ENCODE data around the gene WDFY3.
"Not testable (repeated sequence)": the region's sequence is repeated elsewhere in the genome, so short reads cannot be mapped to it uniquely, and the experiment has no call there.

The WDFY3 gene

DNA sequence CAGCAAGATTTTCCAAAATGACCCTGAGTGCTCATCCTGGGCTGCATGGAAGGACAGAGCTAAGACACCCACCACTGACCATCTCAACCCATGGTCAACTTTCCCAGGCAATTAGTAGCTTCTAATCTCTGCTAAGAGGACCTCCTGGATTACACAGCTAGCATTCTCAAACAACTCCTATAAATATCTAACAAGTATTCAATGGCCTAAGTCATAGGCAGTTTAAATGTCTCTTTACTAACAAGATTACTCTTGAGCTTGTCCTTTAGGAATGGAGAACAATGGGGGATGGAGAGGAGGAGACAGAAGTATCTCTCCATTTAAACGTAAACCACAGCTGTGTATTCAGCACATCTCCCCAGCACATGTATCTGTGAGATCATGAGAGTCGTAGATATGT, 118.1 kb downstream of the WDFY3 start:
- in situ Hi-C loops (cut with HindIII; ENCODE audit: low sequenced_read_pairs): no loop called here
- DNase-seq (ENCODE audit: low read depth, low spot score): no peak
- no peak for TF ChIP-seq CTCF (IDR thresholded peaks at IDR 0.05; ENCODE audit: low read depth, low read length)
- H3K4me3 ChIP-seq (ENCODE audit: low read depth, low read length): no peak overlapping the region

GRCh38 chr4:84847978-84848377, 118.5 kb downstream of the WDFY3 start:
- no peak for TF ChIP-seq CTCF (IDR thresholded peaks at IDR 0.05; ENCODE audit: low read depth, low read length)
- in situ Hi-C loops (cut with HindIII; ENCODE audit: low sequenced_read_pairs): no loop called here
- H3K4me3 ChIP-seq (ENCODE audit: low read depth, low read length): no peak overlapping the region
- DNase-seq (ENCODE audit: low read depth, low spot score): no peak

DNA sequence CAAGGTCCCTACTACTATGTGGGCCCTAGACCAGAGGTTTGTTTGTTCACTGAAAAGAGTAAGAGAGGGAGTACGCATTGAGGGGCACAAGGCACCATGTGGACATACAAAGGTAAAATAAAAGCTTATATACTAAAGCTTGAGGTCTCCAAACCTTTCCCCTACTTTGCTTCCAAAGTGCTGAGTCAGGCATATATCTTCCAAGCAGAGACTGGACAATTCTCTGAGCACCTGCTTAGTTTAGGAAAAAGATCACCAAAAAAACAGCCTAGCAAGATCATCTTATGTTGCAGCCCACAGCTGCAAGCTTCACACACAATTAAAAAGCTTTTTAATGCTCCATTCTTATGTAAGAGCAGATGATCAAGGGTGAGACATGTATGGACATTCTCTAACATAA, 119.5 kb downstream of the WDFY3 start:
- in situ Hi-C loops (cut with HindIII; ENCODE audit: low sequenced_read_pairs): no loop called here
- TF ChIP-seq CTCF (IDR thresholded peaks at IDR 0.05; ENCODE audit: low read depth, low read length): no peak
- no peak overlapping the region for H3K4me3 ChIP-seq (ENCODE audit: low read depth, low read length)
- DNase-seq (ENCODE audit: low read depth, low spot score): no peak

DNA sequence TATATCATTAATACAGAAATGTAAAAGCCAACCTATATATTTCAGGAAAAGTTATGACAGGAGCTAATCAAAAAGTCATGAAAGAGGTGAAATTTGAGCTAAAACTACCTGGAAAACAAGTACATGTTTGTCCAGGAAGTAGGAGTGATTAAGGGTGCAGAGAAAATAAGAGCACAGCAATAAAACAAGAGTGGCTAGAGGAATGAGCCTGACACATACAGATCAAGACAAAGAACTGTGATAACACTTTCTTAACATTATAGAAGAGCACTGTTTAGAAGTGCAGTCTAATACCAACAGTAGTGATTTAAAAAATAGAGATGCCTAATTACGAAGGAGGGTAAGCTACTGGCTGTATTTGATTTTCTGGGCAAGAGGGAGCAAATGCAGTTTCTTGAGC, 125.1 kb downstream of the WDFY3 start:
- in situ Hi-C loops (cut with HindIII; ENCODE audit: low sequenced_read_pairs): no loop called here
- TF ChIP-seq CTCF (IDR thresholded peaks at IDR 0.05; ENCODE audit: low read depth, low read length): no peak
- DNase-seq (ENCODE audit: low read depth, low spot score): no peak
- H3K4me3 ChIP-seq (ENCODE audit: low read depth, low read length): no peak overlapping the region

DNA sequence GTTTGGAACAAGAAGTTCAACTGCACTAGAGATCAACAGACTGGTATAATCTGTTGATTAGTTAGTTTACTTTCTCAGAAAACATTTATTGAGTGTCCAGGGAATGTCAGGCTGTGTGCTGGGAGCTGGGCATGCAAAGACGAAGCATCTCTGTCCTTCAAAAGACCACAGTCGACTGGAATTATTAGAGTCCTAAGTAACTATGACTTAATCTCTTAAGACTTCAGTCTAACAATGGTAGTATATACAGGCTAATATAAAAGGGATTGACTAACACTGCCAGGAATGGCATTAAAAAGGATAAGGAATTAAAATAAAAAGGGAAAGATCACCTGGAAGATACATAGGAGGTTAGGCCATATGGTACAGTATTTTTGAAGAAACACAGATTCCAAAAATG, 128.7 kb downstream of the WDFY3 start:
- DNase-seq (ENCODE audit: low read depth, low spot score): no peak

DNA sequence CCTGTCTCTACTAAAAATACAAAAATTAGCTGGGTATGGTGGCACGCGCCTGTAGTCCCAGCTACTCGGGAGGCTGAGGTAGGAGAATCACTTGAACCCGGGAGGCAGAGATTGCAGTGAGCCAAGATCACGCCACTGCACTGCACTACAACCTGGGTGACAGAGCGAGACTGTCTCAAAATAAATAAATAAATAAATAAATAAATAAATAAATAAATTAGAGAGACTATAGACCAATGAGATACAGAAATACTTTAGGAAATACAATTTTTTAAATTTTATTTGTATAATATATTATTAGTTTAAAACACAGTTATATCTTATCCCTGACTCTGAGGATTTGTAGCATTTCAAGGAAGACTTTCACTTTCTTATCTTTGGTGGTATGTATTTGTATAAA, 136.9 kb downstream of the WDFY3 start:
- in situ Hi-C loops (cut with HindIII; ENCODE audit: low sequenced_read_pairs); H3K4me3 ChIP-seq (ENCODE audit: low read depth, low read length); DNase-seq (ENCODE audit: low read depth, low spot score): not testable (repeated sequence)

More for the DNA sequence above, 128.7 kb downstream of the WDFY3 start:
- no peak overlapping the region for H3K4me3 ChIP-seq (ENCODE audit: low read depth, low read length)
- in situ Hi-C loops (cut with HindIII; ENCODE audit: low sequenced_read_pairs): no loop called here
- TF ChIP-seq CTCF (IDR thresholded peaks at IDR 0.05; ENCODE audit: low read depth, low read length): no peak

DNA sequence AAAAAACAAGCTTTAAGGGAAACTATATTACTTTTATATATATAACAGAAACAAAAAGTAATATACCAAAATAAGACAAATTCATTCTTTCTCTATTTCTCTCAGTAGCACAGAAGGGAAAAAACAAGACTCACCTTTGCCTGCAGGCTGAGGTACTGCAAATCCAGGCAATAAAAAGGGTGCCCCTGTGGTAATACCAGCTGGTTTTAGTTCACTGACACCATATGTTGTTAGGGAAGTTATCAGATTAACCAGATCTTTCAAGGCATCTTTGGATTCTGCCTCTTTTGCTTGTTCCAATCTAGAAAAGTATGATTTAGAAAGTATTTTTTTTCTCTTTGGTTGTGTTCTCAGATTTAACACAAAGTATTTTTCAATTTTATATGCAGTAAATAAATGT, 139.8 kb downstream of the WDFY3 start:
- DNase-seq (ENCODE audit: low read depth, low spot score): no peak
- no peak for TF ChIP-seq CTCF (IDR thresholded peaks at IDR 0.05; ENCODE audit: low read depth, low read length)
- no peak overlapping the region for H3K4me3 ChIP-seq (ENCODE audit: low read depth, low read length)
- in situ Hi-C loops (cut with HindIII; ENCODE audit: low sequenced_read_pairs): no loop called here
